ENCODE results near the gene TGFB2.

DNA sequence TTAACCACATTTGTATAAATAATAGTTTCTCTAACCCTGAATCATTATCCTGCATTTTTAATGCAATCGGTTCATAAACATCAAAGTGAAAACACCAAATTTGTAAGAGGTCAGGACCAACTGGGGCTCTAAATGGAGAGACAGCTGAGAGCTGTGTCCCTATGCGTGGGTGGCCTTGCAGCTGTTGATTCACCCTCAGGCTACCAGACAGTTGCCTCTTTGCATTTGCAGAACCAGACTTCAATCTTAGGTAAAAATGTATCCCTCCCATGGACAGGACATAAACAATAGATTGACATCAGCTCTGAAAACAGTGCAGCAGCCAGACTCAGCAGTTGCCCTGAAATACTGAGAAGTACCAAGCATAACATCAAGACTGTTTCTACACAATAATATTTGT lies 8.8 kb upstream of the TGFB2 start:
- TF ChIP-seq RAD21 (conservative IDR thresholded peaks at IDR 0.05 in 1 of 2, IDR thresholded peaks at IDR 0.05 in 1 of 2) (no peak), MAZ (IDR thresholded peaks at IDR 0.05; ENCODE audit: borderline replicate concordance, low read depth, low read length) (no peak), RCOR1 (IDR thresholded peaks at IDR 0.05; ENCODE audit: low read depth, low read length) (no peak), POLR2A (IDR thresholded peaks at IDR 0.05; ENCODE audit: low read length) (no peak), ZFP36 (IDR thresholded peaks at IDR 0.05; ENCODE audit: borderline replicate concordance, partially characterized antibody) (no peak)
- TF ChIP-seq, protein P1, sequence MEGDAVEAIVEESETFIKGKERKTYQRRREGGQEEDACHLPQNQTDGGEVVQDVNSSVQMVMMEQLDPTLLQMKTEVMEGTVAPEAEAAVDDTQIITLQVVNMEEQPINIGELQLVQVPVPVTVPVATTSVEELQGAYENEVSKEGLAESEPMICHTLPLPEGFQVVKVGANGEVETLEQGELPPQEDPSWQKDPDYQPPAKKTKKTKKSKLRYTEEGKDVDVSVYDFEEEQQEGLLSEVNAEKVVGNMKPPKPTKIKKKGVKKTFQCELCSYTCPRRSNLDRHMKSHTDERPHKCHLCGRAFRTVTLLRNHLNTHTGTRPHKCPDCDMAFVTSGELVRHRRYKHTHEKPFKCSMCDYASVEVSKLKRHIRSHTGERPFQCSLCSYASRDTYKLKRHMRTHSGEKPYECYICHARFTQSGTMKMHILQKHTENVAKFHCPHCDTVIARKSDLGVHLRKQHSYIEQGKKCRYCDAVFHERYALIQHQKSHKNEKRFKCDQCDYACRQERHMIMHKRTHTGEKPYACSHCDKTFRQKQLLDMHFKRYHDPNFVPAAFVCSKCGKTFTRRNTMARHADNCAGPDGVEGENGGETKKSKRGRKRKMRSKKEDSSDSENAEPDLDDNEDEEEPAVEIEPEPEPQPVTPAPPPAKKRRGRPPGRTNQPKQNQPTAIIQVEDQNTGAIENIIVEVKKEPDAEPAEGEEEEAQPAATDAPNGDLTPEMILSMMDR (IDR thresholded peaks at IDR 0.05): no peak
